Chondrocyte (in vitro differentiated cells): Measurements from ENCODE around the gene SCN9A. TPM values are rescaled to one million over a fixed set of nuclear protein-coding genes. Genes with fewer than 3 reads are reported as not detected.
"Not testable (repeated sequence)": the region's sequence is repeated elsewhere in the genome, so short reads cannot be mapped to it uniquely, and the experiment has no call there.

Experiments
- DNase-seq: peaks from one replicate; pipeline ENCODE4 v3.0.0; 2021; ENCODE audit warnings: mixed read lengths, low spot score
- H3K27ac Mint-ChIP-seq: one replicate; pipeline ENCODE4 v1.8.0; 2021; ENCODE audit warnings: mild to moderate bottlenecking, moderate library complexity, mixed read lengths; ENCODE audit not compliant: unreplicated experiment
- H3K27me3 Mint-ChIP-seq: 2 replicates; pipeline ENCODE4 v1.8.0; 2021; ENCODE audit warnings: low read depth, mixed read lengths
- H3K36me3 Mint-ChIP-seq: 2 replicates; pipeline ENCODE4 v1.8.0; 2021; ENCODE audit warnings: low read depth, mixed read lengths
- H3K4me1 Mint-ChIP-seq: 2 replicates; pipeline ENCODE4 v1.8.0; 2021; ENCODE audit warnings: low read depth, mild to moderate bottlenecking, mixed read lengths
- H3K4me3 Mint-ChIP-seq: one replicate; pipeline ENCODE4 v1.8.0; 2021; ENCODE audit warnings: mild to moderate bottlenecking, moderate library complexity, mixed read lengths; ENCODE audit not compliant: unreplicated experiment
- H3K9me3 Mint-ChIP-seq: 2 replicates; pipeline ENCODE4 v1.8.0; 2021; ENCODE audit warnings: low read depth, mixed read lengths
- CTCF ChIP-seq: fragments of 200-600 bp; sonication (generic); IDR thresholded peaks from 2 replicates; pipeline ENCODE4 v1.5.0; 2021; ENCODE audit warnings: antibody characterized with exemption, mild to moderate bottlenecking, moderate library complexity
- total RNA-seq: library from RNA; stranded (reverse); gene quantifications from 3 replicates; pipeline ENCODE4 v1.2.1, GENCODE V29; 2021

SCN9A gene
- total RNA-seq, 1 donor from 2014 or later = 31.0 TPM

GRCh38 chr2:166360906-166361305 lies 14.8 kb downstream of the SCN9A start:
- peak overlapping the region; percentile 55 for H3K27ac Mint-ChIP-seq
- peaks cover 3% of the 10 kb centered on the region for H3K36me3 Mint-ChIP-seq
- H3K4me1 Mint-ChIP-seq = peaks cover 64% of the 10 kb centered on the region
- H3K27me3 Mint-ChIP-seq = no peaks in the 10 kb centered on the region
- H3K4me3 Mint-ChIP-seq = no peak overlapping the region
- TF ChIP-seq CTCF = no peak
- H3K9me3 Mint-ChIP-seq = peaks cover 6% of the 10 kb centered on the region
- DNase-seq = no peak

GRCh38 chr2:166360426-166360825 lies 15.3 kb downstream of the SCN9A start:
- Mint-ChIP-seq H3K36me3 (peaks cover 3% of the 10 kb centered on the region), H3K4me3 (no peak overlapping the region), H3K4me1 (peaks cover 61% of the 10 kb centered on the region), H3K9me3 (peaks cover 6% of the 10 kb centered on the region), H3K27me3 (no peaks in the 10 kb centered on the region), H3K27ac (peak overlapping the region; percentile 55)
- DNase-seq = no peak
- no peak for TF ChIP-seq CTCF

- not testable (repeated sequence) for H3K27me3 Mint-ChIP-seq, H3K27ac Mint-ChIP-seq, H3K4me3 Mint-ChIP-seq, H3K9me3 Mint-ChIP-seq, H3K36me3 Mint-ChIP-seq, DNase-seq
- peaks cover 50% of the 10 kb centered on the region for H3K4me1 Mint-ChIP-seq
These were observed 17.8 kb downstream of the SCN9A start for GRCh38 chr2:166357950-166358321.

- H3K27ac Mint-ChIP-seq = peak overlapping the region; percentile 79
- peaks cover 6% of the 10 kb centered on the region for H3K9me3 Mint-ChIP-seq
- H3K27me3 Mint-ChIP-seq = no peaks in the 10 kb centered on the region
- TF ChIP-seq CTCF = no peak
- H3K4me3 Mint-ChIP-seq = no peak overlapping the region
- H3K4me1 Mint-ChIP-seq = peaks cover 49% of the 10 kb centered on the region
- no peak for DNase-seq
- H3K36me3 Mint-ChIP-seq = peaks cover 3% of the 10 kb centered on the region
These were observed 18.4 kb downstream of the SCN9A start for GRCh38 chr2:166357068-166357949.

GRCh38 chr2:166351319-166351718 lies 24.4 kb downstream of the SCN9A start:
- DNase-seq = no peak
- TF ChIP-seq CTCF = no peak
- Mint-ChIP-seq H3K9me3 (no peaks in the 10 kb centered on the region), H3K27me3 (no peaks in the 10 kb centered on the region), H3K27ac (peak overlapping the region; percentile 68), H3K4me3 (no peak overlapping the region), H3K36me3 (no peaks in the 10 kb centered on the region), H3K4me1 (peaks cover 59% of the 10 kb centered on the region)

GRCh38 chr2:166350525-166350924 lies 25.2 kb downstream of the SCN9A start:
- H3K36me3 Mint-ChIP-seq = no peaks in the 10 kb centered on the region
- H3K4me3 Mint-ChIP-seq = no peak overlapping the region
- H3K27me3 Mint-ChIP-seq = no peaks in the 10 kb centered on the region
- H3K9me3 Mint-ChIP-seq = no peaks in the 10 kb centered on the region
- DNase-seq = no peak
- no peak for TF ChIP-seq CTCF
- H3K27ac Mint-ChIP-seq = peak overlapping the region; percentile 2
- peaks cover 61% of the 10 kb centered on the region for H3K4me1 Mint-ChIP-seq
